Measurements from ENCODE around the gene SMPD3. TPM values are rescaled to one million over a fixed set of nuclear protein-coding genes. Genes with fewer than 3 reads are reported as not detected.

SMPD3 gene
- total RNA-seq, 1 experiment from 2014 or later, result 0.77 TPM

- DNase-seq (ENCODE audit: low read depth, low spot score), result no peak
- Histone ChIP-seq H3K27ac (ENCODE audit: low read length) (no peak overlapping the region), H3K9me3 (ENCODE audit: control insufficient read depth, insufficient read depth, low read depth, low read length) (no peaks in the 10 kb centered on the region), H3K4me3 (ENCODE audit: low read depth in 2 of 2, low read length in 2 of 2) (no peak overlapping the region), H3K4me1 (ENCODE audit: control insufficient read depth, insufficient read depth, low read length) (peaks cover 6% of the 10 kb centered on the region), H3K36me3 (ENCODE audit: control insufficient read depth, insufficient read depth, low read length) (peaks cover 4% of the 10 kb centered on the region; the same call in 1 of the 2 replicates), H3K27me3 (ENCODE audit: control insufficient read depth, insufficient read depth, low read length) (no peaks in the 10 kb centered on the region)
- no TSS peak for BruUV-seq (replicated peaks)
- TF ChIP-seq, protein P1, sequence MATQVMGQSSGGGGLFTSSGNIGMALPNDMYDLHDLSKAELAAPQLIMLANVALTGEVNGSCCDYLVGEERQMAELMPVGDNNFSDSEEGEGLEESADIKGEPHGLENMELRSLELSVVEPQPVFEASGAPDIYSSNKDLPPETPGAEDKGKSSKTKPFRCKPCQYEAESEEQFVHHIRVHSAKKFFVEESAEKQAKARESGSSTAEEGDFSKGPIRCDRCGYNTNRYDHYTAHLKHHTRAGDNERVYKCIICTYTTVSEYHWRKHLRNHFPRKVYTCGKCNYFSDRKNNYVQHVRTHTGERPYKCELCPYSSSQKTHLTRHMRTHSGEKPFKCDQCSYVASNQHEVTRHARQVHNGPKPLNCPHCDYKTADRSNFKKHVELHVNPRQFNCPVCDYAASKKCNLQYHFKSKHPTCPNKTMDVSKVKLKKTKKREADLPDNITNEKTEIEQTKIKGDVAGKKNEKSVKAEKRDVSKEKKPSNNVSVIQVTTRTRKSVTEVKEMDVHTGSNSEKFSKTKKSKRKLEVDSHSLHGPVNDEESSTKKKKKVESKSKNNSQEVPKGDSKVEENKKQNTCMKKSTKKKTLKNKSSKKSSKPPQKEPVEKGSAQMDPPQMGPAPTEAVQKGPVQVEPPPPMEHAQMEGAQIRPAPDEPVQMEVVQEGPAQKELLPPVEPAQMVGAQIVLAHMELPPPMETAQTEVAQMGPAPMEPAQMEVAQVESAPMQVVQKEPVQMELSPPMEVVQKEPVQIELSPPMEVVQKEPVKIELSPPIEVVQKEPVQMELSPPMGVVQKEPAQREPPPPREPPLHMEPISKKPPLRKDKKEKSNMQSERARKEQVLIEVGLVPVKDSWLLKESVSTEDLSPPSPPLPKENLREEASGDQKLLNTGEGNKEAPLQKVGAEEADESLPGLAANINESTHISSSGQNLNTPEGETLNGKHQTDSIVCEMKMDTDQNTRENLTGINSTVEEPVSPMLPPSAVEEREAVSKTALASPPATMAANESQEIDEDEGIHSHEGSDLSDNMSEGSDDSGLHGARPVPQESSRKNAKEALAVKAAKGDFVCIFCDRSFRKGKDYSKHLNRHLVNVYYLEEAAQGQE (IDR thresholded peaks at IDR 0.05; ENCODE audit: insufficient read depth in 1 of 2, low read depth in 2 of 2, low read length in 1 of 2), result no peak
- TF ChIP-seq SIN3A (IDR thresholded peaks at IDR 0.05; ENCODE audit: borderline replicate concordance, insufficient read depth, low read depth, low read length), result no peak
- no peak for TF ChIP-seq CTCF (IDR thresholded peaks at IDR 0.05)
- no peak for TF ChIP-seq TCF7L2 (IDR thresholded peaks at IDR 0.05; ENCODE audit: low read depth, low read length)
- TF ChIP-seq POLR2AphosphoS5 (IDR thresholded peaks at IDR 0.05; ENCODE audit: low read depth, low read length), result no peak
- intact Hi-C loops (cut with micrococcal nuclease; ENCODE audit: unreplicated experiment), result no loop called here
- ChIA-PET POLR2A (no interaction called here), CTCF (no interaction called here)
- no peak for ATAC-seq
- in situ Hi-C loops (cut with HindIII; ENCODE audit: low pct_unique_long_range_greater_than_20kb, low sequenced_read_pairs), result no loop called here
These were observed 135.2 kb downstream of the SMPD3 start for GRCh38 chr16:68313116-68313515.

GRCh38 chr16:68310774-68311511 is 137.4 kb downstream of the SMPD3 start, which contains the start of the genes PRMT7 and SLC7A6OS:
Gene PRMT7, plus strand, starts transcription at chr16:68311019. Its CDS starts 4,961 bp downstream, at chr16:68315980.
Gene SLC7A6OS, minus strand, starts transcription at chr16:68310946. Its CDS starts 20 bp downstream, at chr16:68310926.
- DNase-seq (ENCODE audit: low read depth, low spot score) (no peak), ATAC-seq (peak; percentile 100)
- ChIA-PET CTCF (interaction anchor here (0.6 kb wide), 1 partner anchor 36 kb away, joined by 3 read pairs; no protein-coding TSS in a partner anchor), POLR2A (interaction anchor here (1.0 kb wide), 1 partner anchor 11 kb away, joined by 4 read pairs; no protein-coding TSS in a partner anchor)
- peak within 1 kb of the TSS; percentile 90 for H3K27ac ChIP-seq (ENCODE audit: low read length)
- in situ Hi-C loops (cut with HindIII; ENCODE audit: low pct_unique_long_range_greater_than_20kb, low sequenced_read_pairs), result no loop called here
- no TSS peak for BruUV-seq (replicated peaks)
- intact Hi-C loops (cut with micrococcal nuclease; ENCODE audit: unreplicated experiment), result no loop called here
- H3K36me3 ChIP-seq (ENCODE audit: control insufficient read depth, insufficient read depth, low read length), result peaks cover 10% of the 10 kb centered on the region
- no peak for TF ChIP-seq TCF7L2 (IDR thresholded peaks at IDR 0.05; ENCODE audit: low read depth, low read length)
- TF ChIP-seq SIN3A (IDR thresholded peaks at IDR 0.05; ENCODE audit: borderline replicate concordance, insufficient read depth, low read depth, low read length), result peak; percentile 90; the same call in 1 of the 2 replicates
- no peak for TF ChIP-seq CTCF (IDR thresholded peaks at IDR 0.05)
- TF ChIP-seq, protein P1 (IDR thresholded peaks at IDR 0.05; ENCODE audit: insufficient read depth in 1 of 2, low read depth in 2 of 2, low read length in 1 of 2), result 0 out of 4 replicates have a peak, but pooled peaks of 1 of the 2 experiments have one; percentile 10
- peak; percentile 85 for TF ChIP-seq POLR2AphosphoS5 (IDR thresholded peaks at IDR 0.05; ENCODE audit: low read depth, low read length)
- peak within 1 kb of the TSS; percentile 85 to 94 for H3K4me3 ChIP-seq (ENCODE audit: low read depth in 2 of 2, low read length in 2 of 2)
- peaks cover 6% of the 10 kb centered on the region for H3K4me1 ChIP-seq (ENCODE audit: control insufficient read depth, insufficient read depth, low read length)
- H3K27me3 ChIP-seq (ENCODE audit: control insufficient read depth, insufficient read depth, low read length), result no peaks in the 10 kb centered on the region
- H3K9me3 ChIP-seq (ENCODE audit: control insufficient read depth, insufficient read depth, low read depth, low read length), result no peaks in the 10 kb centered on the region
